IPS-18c (cell line): ENCODE measurements around the gene ALPP.
A peak's percentile ranks its signal among the peaks of the same experiment; 100 is the strongest.
"Not testable (repeated sequence)": the region's sequence is repeated elsewhere in the genome, so short reads cannot be mapped to it uniquely, and the experiment has no call there.

Source experiments
- H3K4me3 ChIP-seq: 2 replicates; pipeline ENCODE4 v1.7.0; 2013; ENCODE audit warnings: low read depth, mild to moderate bottlenecking, low read length, moderate library complexity; ENCODE audit not compliant: insufficient read depth
- H3K9me3 ChIP-seq: one replicate; pipeline ENCODE4 v1.6.1; 2013; ENCODE audit warnings: mild to moderate bottlenecking, low read length, moderate library complexity; ENCODE audit not compliant: control insufficient read depth, insufficient read depth

ALPP gene

GRCh38 chr2:232372231-232373208, 6.0 kb upstream of the ALPP start:
- Histone ChIP-seq H3K9me3 (no peaks in the 10 kb centered on the region), H3K4me3 (no peak overlapping the region)

GRCh38 chr2:232374356-232374755, 4.2 kb upstream of the ALPP start:
- Histone ChIP-seq H3K4me3 (no peak overlapping the region), H3K9me3 (no peaks in the 10 kb centered on the region)

- Histone ChIP-seq H3K9me3 (no peaks in the 10 kb centered on the region), H3K4me3 (no peak overlapping the region)
Observed at GRCh38 chr2:232375164-232375563, 3.4 kb upstream of the ALPP start.

GRCh38 chr2:232376260-232376659, 2.3 kb upstream of the ALPP start:
- no peak overlapping the region for H3K4me3 ChIP-seq
- no peaks in the 10 kb centered on the region for H3K9me3 ChIP-seq

- H3K9me3 ChIP-seq, result no peaks in the 10 kb centered on the region
- no peak overlapping the region for H3K4me3 ChIP-seq
Observed at GRCh38 chr2:232376713-232377112, 1.8 kb upstream of the ALPP start.

GRCh38 chr2:232377319-232377718, 1.2 kb upstream of the ALPP start:
- Histone ChIP-seq H3K9me3 (no peaks in the 10 kb centered on the region), H3K4me3 (no peak overlapping the region)

GRCh38 chr2:232377841-232378734, 463 bp upstream of the ALPP start:
- no peaks in the 10 kb centered on the region for H3K9me3 ChIP-seq
- H3K4me3 ChIP-seq, result no peak overlapping the region

GRCh38 chr2:232379610-232380590, 1.3 kb downstream of the ALPP start:
- not testable (repeated sequence) for H3K4me3 ChIP-seq, H3K9me3 ChIP-seq

GRCh38 chr2:232381204-232382031, 2.9 kb downstream of the ALPP start:
- H3K4me3 ChIP-seq, H3K9me3 ChIP-seq: not testable (repeated sequence)

- Histone ChIP-seq H3K4me3 (no peak overlapping the region), H3K9me3 (no peaks in the 10 kb centered on the region)
Observed at GRCh38 chr2:232382331-232383225, 4.0 kb downstream of the ALPP start.

GRCh38 chr2:232384466-232384865, 5.9 kb downstream of the ALPP start:
- H3K9me3 ChIP-seq, result no peaks in the 10 kb centered on the region

GRCh38 chr2:232385058-232385457, 6.5 kb downstream of the ALPP start:
- not testable (repeated sequence) for H3K4me3 ChIP-seq, H3K9me3 ChIP-seq

More at GRCh38 chr2:232384466-232384865, 5.9 kb downstream of the ALPP start:
- H3K4me3 ChIP-seq, result no peak overlapping the region

GRCh38 chr2:232385660-232386489, 7.3 kb downstream of the ALPP start:
- Histone ChIP-seq H3K4me3 (peak overlapping the region; percentile 31), H3K9me3 (no peaks in the 10 kb centered on the region)

- peak overlapping the region; percentile 31 for H3K4me3 ChIP-seq
Observed at GRCh38 chr2:232386490-232386739, 7.9 kb downstream of the ALPP start.

More at GRCh38 chr2:232386490-232386739, 7.9 kb downstream of the ALPP start:
- H3K9me3 ChIP-seq, result no peaks in the 10 kb centered on the region
